SU-DHL-6 (cell line): ENCODE measurements around the gene APBB1.

Source experiments
- H2AFZ ChIP-seq: fragments of 200-600 bp; sonication (generic); 2 replicates; pipeline ENCODE4 v1.6.1; 2014; ENCODE audit warnings: low read depth, mild to moderate bottlenecking, moderate library complexity, mixed read lengths, antibody characterized with exemption, low read length; ENCODE audit not compliant: severe bottlenecking
- H3F3A ChIP-seq: fragments of 200-600 bp; shearing (Covaris generic); 2 replicates; pipeline ENCODE4 v1.6.0; 2016; ENCODE audit warnings: antibody characterized with exemption, mild to moderate bottlenecking; ENCODE audit not compliant: insufficient read depth
- H3K27ac ChIP-seq: fragments of 200-600 bp; sonication (generic); 2 replicates; pipeline ENCODE4 v1.5.1; 2016; ENCODE audit warnings: low read depth, mild to moderate bottlenecking, low read length, moderate library complexity, mixed read lengths
- H3K27me3 ChIP-seq: fragments of 200-600 bp; sonication (generic), shearing (Covaris generic); 2 replicates; pipeline ENCODE4 v1.6.0; 2014; ENCODE audit warnings: mild to moderate bottlenecking, low read length
- H3K36me3 ChIP-seq: fragments of 200-600 bp; sonication (generic); 2 replicates; pipeline ENCODE4 v1.6.1; 2014; ENCODE audit warnings: mild to moderate bottlenecking, low read length, mixed read lengths
- H3K4me2 ChIP-seq: fragments of 300-600, 200-600 bp; shearing (Covaris generic), sonication (generic); 2 replicates; pipeline ENCODE4 v1.6.0; 2014; ENCODE audit warnings: low read length, low read depth, mild to moderate bottlenecking; ENCODE audit not compliant: poor library complexity, severe bottlenecking
- H3K4me3 ChIP-seq: fragments of 200-600 bp; sonication (generic); 2 replicates; pipeline ENCODE4 v1.5.1; 2014; ENCODE audit warnings: antibody characterized with exemption, low read length, mild to moderate bottlenecking, mixed read lengths; ENCODE audit not compliant: insufficient read depth, poor library complexity, severe bottlenecking
- H3K79me2 ChIP-seq: fragments of 200-600 bp; sonication (generic); 2 replicates; pipeline ENCODE4 v1.6.1; 2014; ENCODE audit warnings: mild to moderate bottlenecking, low read length, moderate library complexity; ENCODE audit not compliant: insufficient read depth
- H3K9ac ChIP-seq: fragments of 200-600 bp; sonication (generic); 2 replicates; pipeline ENCODE4 v1.7.0; 2014; ENCODE audit warnings: mild to moderate bottlenecking, low read length
- H3K9me2 ChIP-seq: fragments of 200-600 bp; sonication (generic); replicated peaks from 2 replicates; pipeline ENCODE4 v1.6.1; 2014; ENCODE audit warnings: low read length; ENCODE audit not compliant: insufficient read depth
- H3K9me3 ChIP-seq: fragments of 200-600 bp; sonication (generic); 2 replicates; pipeline ENCODE4 v1.6.1; 2014; ENCODE audit warnings: low read length, mixed read lengths; ENCODE audit not compliant: insufficient read depth
- H4K20me1 ChIP-seq: fragments of 200-600 bp; sonication (generic); 2 replicates; pipeline ENCODE4 v1.6.1; 2014; ENCODE audit warnings: low read depth, mild to moderate bottlenecking, antibody characterized with exemption, low read length, moderate library complexity, mixed read lengths
- CTCF ChIP-seq: fragments of 200-600 bp; sonication (generic); IDR thresholded peaks from one replicate; pipeline ENCODE4 v1.5.1; 2017; ENCODE audit warnings: antibody characterized with exemption, mild to moderate bottlenecking, low read length, moderate library complexity; ENCODE audit not compliant: insufficient read depth, poor library complexity, severe bottlenecking
- EZH2phosphoT487 ChIP-seq: fragments of 200-600 bp; sonication (generic), shearing (Covaris generic); conservative IDR thresholded peaks from 2 replicates; pipeline ENCODE4 v1.6.1; 2018; ENCODE audit warnings: mild to moderate bottlenecking, antibody characterized with exemption, low read length, moderate library complexity, mixed read lengths

APBB1 gene

GRCh38 chr11:6414874-6415328 lies 4.0 kb downstream of the APBB1 start:
- no peaks in the 10 kb centered on the region for H3K79me2 ChIP-seq
- H3K4me3 ChIP-seq: no peak overlapping the region
- H3K27ac ChIP-seq: no peak overlapping the region
- no peak overlapping the region for H3K4me2 ChIP-seq
- no peaks in the 10 kb centered on the region for H4K20me1 ChIP-seq
- no peaks in the 10 kb centered on the region for H3K9me2 ChIP-seq
- no peaks in the 10 kb centered on the region for H3F3A ChIP-seq
- no peaks in the 10 kb centered on the region for H3K9me3 ChIP-seq
- no peak overlapping the region for H3K9ac ChIP-seq
- no peak for TF ChIP-seq EZH2phosphoT487
- TF ChIP-seq CTCF: no peak
- H2AFZ ChIP-seq: no peak overlapping the region
- no peaks in the 10 kb centered on the region for H3K36me3 ChIP-seq
- no peaks in the 10 kb centered on the region for H3K27me3 ChIP-seq

DNA sequence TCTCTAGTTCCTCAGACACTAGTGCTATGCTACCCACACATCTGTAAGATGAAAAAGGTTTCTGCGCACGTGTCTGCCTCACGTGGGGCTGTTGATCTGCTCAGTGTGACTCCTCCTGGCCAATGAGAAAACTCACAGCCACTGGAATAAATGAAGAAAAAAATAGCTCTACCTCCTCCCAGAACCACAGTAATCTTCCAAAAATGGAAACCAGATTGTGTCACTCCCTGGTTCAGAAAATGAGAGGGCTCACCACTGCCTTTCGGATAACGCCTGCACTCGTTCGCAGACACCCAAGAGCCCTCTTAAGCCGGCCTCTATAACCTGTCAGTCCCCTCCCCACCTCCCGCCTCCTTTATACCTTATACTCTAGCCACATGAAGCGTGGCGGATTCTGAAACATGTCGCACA lies 5.1 kb downstream of the APBB1 start:
- Histone ChIP-seq H3F3A (no peaks in the 10 kb centered on the region), H3K9ac (no peak overlapping the region), H3K9me2 (no peaks in the 10 kb centered on the region), H3K79me2 (no peaks in the 10 kb centered on the region), H4K20me1 (no peaks in the 10 kb centered on the region), H3K9me3 (no peaks in the 10 kb centered on the region), H3K4me2 (no peak overlapping the region), H3K27ac (no peak overlapping the region), H3K27me3 (no peaks in the 10 kb centered on the region), H3K4me3 (no peak overlapping the region), H3K36me3 (no peaks in the 10 kb centered on the region), H2AFZ (no peak overlapping the region)
- no peak for TF ChIP-seq EZH2phosphoT487
- no peak for TF ChIP-seq CTCF

GRCh38 chr11:6411594-6412031 lies 7.3 kb downstream of the APBB1 start:
- Histone ChIP-seq H3K27me3 (no peaks in the 10 kb centered on the region), H3K27ac (no peak overlapping the region)
- no peak for TF ChIP-seq EZH2phosphoT487

DNA sequence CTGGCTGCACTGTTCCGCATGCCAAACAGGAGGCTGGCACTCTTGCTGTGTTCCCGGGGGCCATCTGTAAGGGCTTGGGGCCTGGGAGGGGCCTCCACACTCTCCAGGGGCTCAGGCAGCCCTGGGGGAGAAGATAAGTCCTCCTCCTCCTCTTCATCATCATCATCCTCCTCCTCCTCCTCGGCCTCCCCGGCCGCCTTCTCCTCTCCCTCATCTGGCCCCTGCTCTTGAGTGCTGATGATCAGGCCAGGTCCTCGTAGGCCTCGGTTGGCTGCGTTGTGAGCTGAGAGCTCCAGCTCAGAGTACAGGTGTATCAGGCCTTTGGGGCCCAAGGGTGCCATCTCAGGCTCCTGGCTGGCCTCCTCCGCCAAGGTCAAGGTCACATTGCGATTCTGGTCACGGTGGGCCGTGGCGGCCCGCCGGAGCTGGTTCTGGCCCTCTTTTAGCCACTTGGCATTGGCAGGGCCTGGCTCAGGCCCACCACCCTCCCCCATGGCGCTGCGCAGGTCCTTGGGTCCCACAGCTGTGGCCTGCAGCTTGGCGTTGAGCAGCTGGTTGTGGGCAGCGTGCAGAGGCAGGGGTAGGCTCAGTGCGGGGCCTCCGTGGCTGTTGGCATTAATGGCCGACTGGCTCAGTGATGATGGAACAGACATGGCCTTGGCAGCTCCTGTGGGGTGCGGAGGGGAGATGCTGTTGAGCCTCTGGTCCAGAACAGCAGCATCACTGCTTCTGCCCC lies 8.0 kb downstream of the APBB1 start:
- no peak overlapping the region for H3K4me3 ChIP-seq
- no peak overlapping the region for H2AFZ ChIP-seq
- H3K79me2 ChIP-seq: no peaks in the 10 kb centered on the region
- no peaks in the 10 kb centered on the region for H3K9me2 ChIP-seq
- no peak overlapping the region for H3K9ac ChIP-seq
- TF ChIP-seq CTCF: no peak
- TF ChIP-seq EZH2phosphoT487: no peak
- no peaks in the 10 kb centered on the region for H4K20me1 ChIP-seq
- H3K36me3 ChIP-seq: no peaks in the 10 kb centered on the region
- no peak overlapping the region for H3K27ac ChIP-seq
- H3K9me3 ChIP-seq: no peaks in the 10 kb centered on the region
- no peak overlapping the region for H3K4me2 ChIP-seq
- no peaks in the 10 kb centered on the region for H3F3A ChIP-seq
- H3K27me3 ChIP-seq: no peaks in the 10 kb centered on the region

More at GRCh38 chr11:6411594-6412031, 7.3 kb downstream of the APBB1 start:
- H3K4me3 ChIP-seq: no peak overlapping the region
- H3K9me3 ChIP-seq: no peaks in the 10 kb centered on the region
- no peak overlapping the region for H3K9ac ChIP-seq
- no peaks in the 10 kb centered on the region for H3K9me2 ChIP-seq
- no peaks in the 10 kb centered on the region for H3K36me3 ChIP-seq
- no peaks in the 10 kb centered on the region for H3F3A ChIP-seq
- no peak overlapping the region for H2AFZ ChIP-seq
- no peaks in the 10 kb centered on the region for H3K79me2 ChIP-seq
- H3K4me2 ChIP-seq: no peak overlapping the region
- no peaks in the 10 kb centered on the region for H4K20me1 ChIP-seq
